ENCODE measurements around the gene ARHGEF3.

ARHGEF3 gene

GRCh38 chr3:56785499-56785898, 16.2 kb downstream of the ARHGEF3 start:
- H3K36me3 ChIP-seq (ENCODE audit: insufficient read depth, insufficient read length, low read length): no peaks in the 10 kb centered on the region
- no peaks in the 10 kb centered on the region for H3K4me1 ChIP-seq (ENCODE audit: insufficient read depth, insufficient read length)
- DNase-seq (ENCODE audit: low read depth, low spot score): no peak
- no peak overlapping the region for H3K9ac ChIP-seq (ENCODE audit: insufficient read length, low read depth)
- no peaks in the 10 kb centered on the region for H3K9me3 ChIP-seq (ENCODE audit: insufficient read depth, low read length)
- TF ChIP-seq ZNF274 (IDR thresholded peaks at IDR 0.05; ENCODE audit: low read depth, low read length) (no peak), SUZ12 (IDR thresholded peaks at IDR 0.05; ENCODE audit: extremely low read depth, insufficient read depth, insufficient read length) (no peak), YY1 (IDR thresholded peaks at IDR 0.05; ENCODE audit: insufficient read depth, insufficient read length) (no peak)
- H3K4me3 ChIP-seq (ENCODE audit: insufficient read length, low read depth): no peak overlapping the region
- no peaks in the 10 kb centered on the region for H3K27me3 ChIP-seq (ENCODE audit: insufficient read depth, insufficient read length)

- no peak overlapping the region for H3K9ac ChIP-seq (ENCODE audit: insufficient read length, low read depth)
- no peaks in the 10 kb centered on the region for H3K4me1 ChIP-seq (ENCODE audit: insufficient read depth, insufficient read length)
Observed at GRCh38 chr3:56784448-56785001, 17.2 kb downstream of the ARHGEF3 start.

GRCh38 chr3:56783644-56784447, 17.9 kb downstream of the ARHGEF3 start:
- H3K9ac ChIP-seq (ENCODE audit: insufficient read length, low read depth): no peak overlapping the region
- H3K4me1 ChIP-seq (ENCODE audit: insufficient read depth, insufficient read length): no peaks in the 10 kb centered on the region
- DNase-seq (ENCODE audit: low read depth, low spot score): no peak

More at GRCh38 chr3:56784448-56785001, 17.2 kb downstream of the ARHGEF3 start:
- Histone ChIP-seq H3K4me3 (ENCODE audit: insufficient read length, low read depth) (no peak overlapping the region), H3K27me3 (ENCODE audit: insufficient read depth, insufficient read length) (no peaks in the 10 kb centered on the region), H3K9me3 (ENCODE audit: insufficient read depth, low read length) (no peaks in the 10 kb centered on the region), H3K36me3 (ENCODE audit: insufficient read depth, insufficient read length, low read length) (no peaks in the 10 kb centered on the region)
- TF ChIP-seq SUZ12 (IDR thresholded peaks at IDR 0.05; ENCODE audit: extremely low read depth, insufficient read depth, insufficient read length) (no peak), YY1 (IDR thresholded peaks at IDR 0.05; ENCODE audit: insufficient read depth, insufficient read length) (no peak), ZNF274 (IDR thresholded peaks at IDR 0.05; ENCODE audit: low read depth, low read length) (no peak)
- no peak for DNase-seq (ENCODE audit: low read depth, low spot score)

GRCh38 chr3:56782906-56783305, 18.8 kb downstream of the ARHGEF3 start:
- Histone ChIP-seq H3K9ac (ENCODE audit: insufficient read length, low read depth) (no peak overlapping the region), H3K36me3 (ENCODE audit: insufficient read depth, insufficient read length, low read length) (no peaks in the 10 kb centered on the region), H3K9me3 (ENCODE audit: insufficient read depth, low read length) (no peaks in the 10 kb centered on the region), H3K4me1 (ENCODE audit: insufficient read depth, insufficient read length) (no peaks in the 10 kb centered on the region), H3K27me3 (ENCODE audit: insufficient read depth, insufficient read length) (no peaks in the 10 kb centered on the region), H3K4me3 (ENCODE audit: insufficient read length, low read depth) (no peak overlapping the region)
- no peak for TF ChIP-seq YY1 (IDR thresholded peaks at IDR 0.05; ENCODE audit: insufficient read depth, insufficient read length)
- no peak for DNase-seq (ENCODE audit: low read depth, low spot score)

More at GRCh38 chr3:56783644-56784447, 17.9 kb downstream of the ARHGEF3 start:
- Histone ChIP-seq H3K9me3 (ENCODE audit: insufficient read depth, low read length) (no peaks in the 10 kb centered on the region), H3K4me3 (ENCODE audit: insufficient read length, low read depth) (no peak overlapping the region), H3K27me3 (ENCODE audit: insufficient read depth, insufficient read length) (no peaks in the 10 kb centered on the region), H3K36me3 (ENCODE audit: insufficient read depth, insufficient read length, low read length) (no peaks in the 10 kb centered on the region)
- no peak for TF ChIP-seq ZNF274 (IDR thresholded peaks at IDR 0.05; ENCODE audit: low read depth, low read length)
- TF ChIP-seq YY1 (IDR thresholded peaks at IDR 0.05; ENCODE audit: insufficient read depth, insufficient read length): no peak
- no peak for TF ChIP-seq SUZ12 (IDR thresholded peaks at IDR 0.05; ENCODE audit: extremely low read depth, insufficient read depth, insufficient read length)

- Histone ChIP-seq H3K4me1 (ENCODE audit: insufficient read depth, insufficient read length) (no peaks in the 10 kb centered on the region), H3K4me3 (ENCODE audit: insufficient read length, low read depth) (no peak overlapping the region), H3K9me3 (ENCODE audit: insufficient read depth, low read length) (no peaks in the 10 kb centered on the region), H3K9ac (ENCODE audit: insufficient read length, low read depth) (no peak overlapping the region), H3K36me3 (ENCODE audit: insufficient read depth, insufficient read length, low read length) (no peaks in the 10 kb centered on the region), H3K27me3 (ENCODE audit: insufficient read depth, insufficient read length) (no peaks in the 10 kb centered on the region)
- TF ChIP-seq YY1 (IDR thresholded peaks at IDR 0.05; ENCODE audit: insufficient read depth, insufficient read length): no peak
- TF ChIP-seq SUZ12 (IDR thresholded peaks at IDR 0.05; ENCODE audit: extremely low read depth, insufficient read depth, insufficient read length): no peak
- no peak for TF ChIP-seq ZNF274 (IDR thresholded peaks at IDR 0.05; ENCODE audit: low read depth, low read length)
- no peak for DNase-seq (ENCODE audit: low read depth, low spot score)
Observed at GRCh38 chr3:56782215-56782614, 19.5 kb downstream of the ARHGEF3 start.

GRCh38 chr3:56781762-56782161, 20.0 kb downstream of the ARHGEF3 start:
- no peak for DNase-seq (ENCODE audit: low read depth, low spot score)

GRCh38 chr3:56780936-56781335, 20.8 kb downstream of the ARHGEF3 start:
- H3K36me3 ChIP-seq (ENCODE audit: insufficient read depth, insufficient read length, low read length): no peaks in the 10 kb centered on the region
- no peak for DNase-seq (ENCODE audit: low read depth, low spot score)
- H3K27me3 ChIP-seq (ENCODE audit: insufficient read depth, insufficient read length): no peaks in the 10 kb centered on the region
- no peaks in the 10 kb centered on the region for H3K9me3 ChIP-seq (ENCODE audit: insufficient read depth, low read length)
- no peak overlapping the region for H3K4me3 ChIP-seq (ENCODE audit: insufficient read length, low read depth)
- TF ChIP-seq SUZ12 (IDR thresholded peaks at IDR 0.05; ENCODE audit: extremely low read depth, insufficient read depth, insufficient read length) (no peak), YY1 (IDR thresholded peaks at IDR 0.05; ENCODE audit: insufficient read depth, insufficient read length) (no peak), ZNF274 (IDR thresholded peaks at IDR 0.05; ENCODE audit: low read depth, low read length) (no peak)
- no peaks in the 10 kb centered on the region for H3K4me1 ChIP-seq (ENCODE audit: insufficient read depth, insufficient read length)
- H3K9ac ChIP-seq (ENCODE audit: insufficient read length, low read depth): no peak overlapping the region

More at GRCh38 chr3:56781762-56782161, 20.0 kb downstream of the ARHGEF3 start:
- H3K36me3 ChIP-seq (ENCODE audit: insufficient read depth, insufficient read length, low read length): no peaks in the 10 kb centered on the region
- no peak overlapping the region for H3K4me3 ChIP-seq (ENCODE audit: insufficient read length, low read depth)
- TF ChIP-seq YY1 (IDR thresholded peaks at IDR 0.05; ENCODE audit: insufficient read depth, insufficient read length) (no peak), SUZ12 (IDR thresholded peaks at IDR 0.05; ENCODE audit: extremely low read depth, insufficient read depth, insufficient read length) (no peak), ZNF274 (IDR thresholded peaks at IDR 0.05; ENCODE audit: low read depth, low read length) (no peak)
- H3K27me3 ChIP-seq (ENCODE audit: insufficient read depth, insufficient read length): no peaks in the 10 kb centered on the region
- H3K4me1 ChIP-seq (ENCODE audit: insufficient read depth, insufficient read length): no peaks in the 10 kb centered on the region
- H3K9ac ChIP-seq (ENCODE audit: insufficient read length, low read depth): no peak overlapping the region
- no peaks in the 10 kb centered on the region for H3K9me3 ChIP-seq (ENCODE audit: insufficient read depth, low read length)

All from NT2/D1 (cell line).